Measurements from ENCODE around the gene KIF6. TPM values are rescaled to one million over a fixed set of nuclear protein-coding genes. Genes with fewer than 3 reads are reported as not detected.

The KIF6 gene
- total RNA-seq, 4 donors from 2014 or later: 0.83 to 2.6 (median 1.1) TPM

DNA sequence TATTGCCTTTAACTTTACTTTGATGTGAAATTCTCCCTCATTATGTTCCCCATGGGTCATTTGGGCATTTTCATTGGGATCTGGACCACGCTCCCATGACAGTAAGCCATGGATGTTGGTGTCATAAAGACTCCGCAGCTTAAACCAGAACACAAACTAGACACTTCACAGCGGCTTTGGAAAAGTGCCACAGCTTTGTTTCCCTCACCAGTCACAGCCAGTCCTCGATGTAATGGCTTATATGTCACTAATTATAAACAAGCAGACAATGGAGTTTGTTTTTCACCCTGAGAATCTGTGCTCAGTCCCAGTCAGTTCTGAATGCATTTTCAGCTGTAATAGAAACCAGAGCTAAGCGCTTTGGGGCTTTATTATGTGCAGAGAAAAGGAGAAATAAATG, 43.8 kb upstream of the KIF6 start:
- no peaks in the 10 kb centered on the region for H3K9me3 ChIP-seq
- H3K27ac ChIP-seq (replicated peaks in 1 of 4): no peak overlapping the region
- no peak for TF ChIP-seq POLR2AphosphoS5 (IDR thresholded peaks at IDR 0.05)
- TF ChIP-seq, protein P1, sequence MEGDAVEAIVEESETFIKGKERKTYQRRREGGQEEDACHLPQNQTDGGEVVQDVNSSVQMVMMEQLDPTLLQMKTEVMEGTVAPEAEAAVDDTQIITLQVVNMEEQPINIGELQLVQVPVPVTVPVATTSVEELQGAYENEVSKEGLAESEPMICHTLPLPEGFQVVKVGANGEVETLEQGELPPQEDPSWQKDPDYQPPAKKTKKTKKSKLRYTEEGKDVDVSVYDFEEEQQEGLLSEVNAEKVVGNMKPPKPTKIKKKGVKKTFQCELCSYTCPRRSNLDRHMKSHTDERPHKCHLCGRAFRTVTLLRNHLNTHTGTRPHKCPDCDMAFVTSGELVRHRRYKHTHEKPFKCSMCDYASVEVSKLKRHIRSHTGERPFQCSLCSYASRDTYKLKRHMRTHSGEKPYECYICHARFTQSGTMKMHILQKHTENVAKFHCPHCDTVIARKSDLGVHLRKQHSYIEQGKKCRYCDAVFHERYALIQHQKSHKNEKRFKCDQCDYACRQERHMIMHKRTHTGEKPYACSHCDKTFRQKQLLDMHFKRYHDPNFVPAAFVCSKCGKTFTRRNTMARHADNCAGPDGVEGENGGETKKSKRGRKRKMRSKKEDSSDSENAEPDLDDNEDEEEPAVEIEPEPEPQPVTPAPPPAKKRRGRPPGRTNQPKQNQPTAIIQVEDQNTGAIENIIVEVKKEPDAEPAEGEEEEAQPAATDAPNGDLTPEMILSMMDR (IDR thresholded peaks at IDR 0.05): no peak
- intact Hi-C loops (cut with DNase I): no loop called here
- H3K4me3 ChIP-seq: no peak overlapping the region
- DNase-seq (ENCODE audit: extremely low spot score): no peak
- no peaks in the 10 kb centered on the region for H3K36me3 ChIP-seq
- peaks cover 0 to 36% (median 34%) of the 10 kb centered on the region in 4 donors for H3K4me1 ChIP-seq
- H3K27me3 ChIP-seq: no peaks in the 10 kb centered on the region
- WGBS: 76% methylated on average over 5 of the region's 5 CpGs

DNA sequence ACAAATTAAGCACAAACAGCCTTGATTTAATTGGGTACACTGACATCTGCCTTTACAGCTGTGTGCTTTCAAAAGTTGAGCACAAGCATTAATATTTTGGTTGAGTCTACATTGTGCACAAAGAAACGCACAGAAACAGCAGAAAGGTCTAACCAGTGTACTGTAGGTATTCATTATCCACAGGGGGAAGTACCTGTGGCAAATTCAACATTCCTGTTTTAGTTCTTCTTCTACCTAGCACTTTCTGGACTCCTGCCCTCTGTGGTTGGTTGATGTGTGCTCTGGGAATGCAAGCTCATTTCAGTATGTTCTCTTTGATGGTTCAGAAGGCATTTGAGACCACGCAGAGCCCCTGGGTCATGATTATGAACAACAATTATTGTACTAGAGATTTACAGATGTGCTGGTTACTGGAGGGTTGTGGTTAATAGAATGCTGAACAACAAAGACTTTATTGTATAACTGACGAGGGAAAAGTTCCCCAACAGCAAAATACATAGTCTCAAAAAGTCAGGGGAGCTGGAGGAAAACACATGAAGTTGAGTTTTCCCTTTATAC, 40.4 kb upstream of the KIF6 start:
- WGBS: 75% methylated on average over 3 of the region's 3 CpGs
- no peaks in the 10 kb centered on the region for H3K36me3 ChIP-seq
- no peak for DNase-seq (ENCODE audit: extremely low spot score)
- H3K9me3 ChIP-seq: no peaks in the 10 kb centered on the region
- peaks cover 5 to 19% (median 17%) of the 10 kb centered on the region in 4 donors for H3K4me1 ChIP-seq
- TF ChIP-seq POLR2AphosphoS5 (IDR thresholded peaks at IDR 0.05): no peak
- H3K27ac ChIP-seq (replicated peaks in 1 of 4): no peak overlapping the region
- H3K4me3 ChIP-seq: no peak overlapping the region
- intact Hi-C loops (cut with DNase I): no loop called here
- no peaks in the 10 kb centered on the region for H3K27me3 ChIP-seq

DNA sequence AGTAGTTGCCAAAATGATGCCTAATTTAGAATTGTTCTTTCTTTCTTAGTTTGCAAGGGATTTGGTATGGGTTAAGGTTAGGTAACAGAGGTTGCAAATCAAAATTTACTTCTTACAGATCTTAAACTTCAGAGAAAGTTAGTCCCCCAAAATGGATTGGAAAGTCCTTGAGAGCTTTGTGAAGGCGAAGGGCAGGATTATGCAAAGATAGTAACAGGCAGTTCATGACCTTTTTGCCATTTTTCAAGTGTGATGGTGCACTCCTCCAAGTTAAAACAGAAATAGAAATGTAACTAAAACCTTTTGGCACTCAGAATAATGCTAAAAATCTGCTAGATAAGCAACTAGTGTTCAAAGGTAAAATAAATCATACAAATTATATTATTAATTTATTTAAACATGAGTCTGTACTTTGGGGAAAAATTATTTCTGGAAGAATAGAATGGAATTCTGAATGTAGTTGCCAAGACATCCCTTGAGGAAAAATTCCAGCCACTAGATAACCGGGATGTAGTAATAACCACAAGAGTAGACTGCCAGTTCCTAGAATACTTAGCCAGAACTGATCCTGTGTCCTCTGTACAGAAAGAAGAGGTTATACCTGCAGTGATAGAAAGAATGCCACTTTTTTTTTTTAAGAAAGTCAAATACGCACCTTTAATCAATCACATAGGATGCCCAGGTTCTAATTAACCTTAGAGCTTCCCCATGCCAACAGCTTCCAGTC, 35.2 kb upstream of the KIF6 start:
- Histone ChIP-seq H3K9me3 (no peaks in the 10 kb centered on the region), H3K4me3 (no peak overlapping the region), H3K36me3 (no peaks in the 10 kb centered on the region), H3K27me3 (no peaks in the 10 kb centered on the region), H3K4me1 (peaks cover 14 to 24% (median 18%) of the 10 kb centered on the region in 4 donors), H3K27ac (replicated peaks in 1 of 4) (peak overlapping the region in 3 of 4 donors; percentile 32 to 51 (median 49))
- intact Hi-C loops (cut with DNase I): no loop called here
- DNase-seq (ENCODE audit: extremely low spot score): no peak
- WGBS: 55% methylated on average over 3 of the region's 3 CpGs
- TF ChIP-seq EP300 (IDR thresholded peaks at IDR 0.05) (no peak), POLR2AphosphoS5 (IDR thresholded peaks at IDR 0.05) (no peak), POLR2A (IDR thresholded peaks at IDR 0.05; ENCODE audit: low read depth) (no peak)
- TF ChIP-seq, protein P1 (IDR thresholded peaks at IDR 0.05): no peak

DNA sequence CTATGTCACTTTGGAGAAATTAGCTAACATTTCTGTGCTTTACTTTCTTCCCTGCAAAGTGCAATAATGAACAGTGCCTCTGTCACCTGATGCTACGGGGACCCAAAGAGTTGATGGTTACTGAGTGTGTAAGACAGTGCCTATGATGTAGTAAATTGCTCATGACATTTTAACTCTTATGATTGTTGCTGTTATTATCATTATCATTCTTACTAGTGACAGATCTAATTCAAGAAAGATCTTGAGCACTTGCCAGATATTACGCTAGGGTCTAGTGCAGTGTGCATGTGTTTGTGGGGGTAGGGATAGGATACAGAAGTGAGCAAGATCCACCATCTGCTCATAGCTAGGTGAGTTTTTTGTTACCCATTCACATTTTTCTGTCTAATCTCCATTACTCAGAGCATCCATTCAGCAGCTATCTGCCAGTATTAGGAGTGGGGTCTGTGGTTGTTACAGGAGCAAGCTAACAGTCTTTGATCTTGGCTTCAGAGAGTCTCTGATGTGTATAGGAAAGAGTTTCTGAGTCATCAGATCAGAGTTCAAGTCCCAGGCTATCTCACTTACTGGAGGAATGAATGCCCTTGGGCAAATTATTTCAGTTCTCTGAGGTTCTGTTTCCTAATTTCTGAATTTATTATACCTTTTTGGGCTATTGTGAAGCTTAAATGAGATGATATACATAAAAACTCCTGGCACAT, 33.8 kb upstream of the KIF6 start:
- intact Hi-C loops (cut with DNase I): no loop called here
- TF ChIP-seq EP300 (IDR thresholded peaks at IDR 0.05): no peak
- no peak for TF ChIP-seq POLR2AphosphoS5 (IDR thresholded peaks at IDR 0.05)
- TF ChIP-seq POLR2A (IDR thresholded peaks at IDR 0.05; ENCODE audit: low read depth): no peak
- TF ChIP-seq, protein P1 (IDR thresholded peaks at IDR 0.05): no peak
- Histone ChIP-seq H3K27ac (replicated peaks in 1 of 4) (peak overlapping the region in 1 of 4 donors; percentile 16), H3K27me3 (no peaks in the 10 kb centered on the region), H3K4me1 (peaks cover 17 to 37% (median 27%) of the 10 kb centered on the region in 4 donors), H3K4me3 (no peak overlapping the region), H3K36me3 (no peaks in the 10 kb centered on the region), H3K9me3 (no peaks in the 10 kb centered on the region)
- 71% methylated on average over 2 of the region's 2 CpGs for WGBS
- no peak for DNase-seq (ENCODE audit: extremely low spot score)

DNA sequence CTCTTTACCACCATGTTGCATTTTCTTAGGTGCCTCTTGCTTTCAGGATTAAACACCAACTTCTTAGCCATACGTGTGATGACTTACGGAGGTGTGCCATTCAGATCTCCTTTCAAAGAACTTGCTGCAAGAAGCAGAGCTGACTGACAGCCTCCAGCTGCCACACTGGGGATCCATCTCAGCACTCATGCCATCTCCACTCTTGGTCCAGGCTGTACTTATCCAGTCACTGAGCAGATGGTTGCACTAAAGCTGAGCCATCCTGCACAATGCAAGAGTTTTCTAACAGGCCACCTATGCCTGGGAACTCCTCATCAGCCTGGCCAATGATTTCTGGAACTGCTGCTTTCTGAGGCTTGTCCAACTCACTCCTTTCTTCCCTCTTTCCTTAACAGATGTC, 31.4 kb upstream of the KIF6 start:
- no peaks in the 10 kb centered on the region for H3K36me3 ChIP-seq
- intact Hi-C loops (cut with DNase I): no loop called here
- H3K4me1 ChIP-seq: peaks cover 28 to 50% (median 37%) of the 10 kb centered on the region in 4 donors
- 97% methylated on average over 2 of the region's 2 CpGs for WGBS
- DNase-seq (ENCODE audit: extremely low spot score): no peak
- H3K27me3 ChIP-seq: no peaks in the 10 kb centered on the region
- no peak overlapping the region for H3K27ac ChIP-seq (replicated peaks in 1 of 4)
- H3K4me3 ChIP-seq: no peak overlapping the region
- H3K9me3 ChIP-seq: no peaks in the 10 kb centered on the region
- TF ChIP-seq, protein P1 (IDR thresholded peaks at IDR 0.05): no peak
- TF ChIP-seq POLR2A (IDR thresholded peaks at IDR 0.05; ENCODE audit: low read depth) (no peak), POLR2AphosphoS5 (IDR thresholded peaks at IDR 0.05) (no peak), EP300 (IDR thresholded peaks at IDR 0.05) (no peak)

All from esophagus muscularis mucosa (tissue), 4 donors.